Panc1 (cell line): ENCODE measurements around the gene TTLL5. TPM values are rescaled to one million over a fixed set of nuclear protein-coding genes. Genes with fewer than 3 reads are reported as not detected.

Experiments
- ATAC-seq: fragments of 200-7000 bp; cut with Tn5 transposase; 2 replicates; pipeline ENCODE4 v1.9.1; 2020; ENCODE audit warnings: mild to moderate bottlenecking, moderate library complexity
- BruUV-seq: library from RNA; stranded (reverse); fragments of 400-500 nt; replicated peaks from 2 replicates; lab custom pipeline; 2021; lab: Mats Ljungman, UMichigan
- CTCF ChIA-PET: fragments of 300-600 bp; sonication (Branson Sonifier 250); formaldehyde crosslinking; loops from one replicate; lab custom pipeline; 2022; ENCODE audit warnings: antibody characterized with exemption; lab: Charles Lee
- POLR2A ChIA-PET: fragments of 300-600 bp; sonication (Branson Sonifier 250); formaldehyde crosslinking; loops from one replicate; lab custom pipeline; 2022; ENCODE audit warnings: antibody characterized with exemption; lab: Charles Lee
- DNase-seq: peaks from one replicate; pipeline ENCODE4 v3.0.0-alpha.2; 2010; ENCODE audit warnings: low read depth, low spot score
- H3K27ac ChIP-seq: 2 replicates; pipeline ENCODE4 v1.5.1; 2011; ENCODE audit warnings: mild to moderate bottlenecking, low read length, inconsistent platforms
- H3K27me3 ChIP-seq: fragments of 200-500 bp; sonication (Bioruptor generic); 2 replicates; pipeline ENCODE4 v1.6.0; 2014; ENCODE audit warnings: low read length, inconsistent platforms; ENCODE audit not compliant: control insufficient read depth, insufficient read depth
- H3K36me3 ChIP-seq: fragments of 200-500 bp; sonication (Bioruptor generic); 2 replicates; pipeline ENCODE4 v1.5.1; 2014; ENCODE audit warnings: inconsistent platforms, mild to moderate bottlenecking, low read length, moderate library complexity; ENCODE audit not compliant: control insufficient read depth, insufficient read depth
- H3K4me1 ChIP-seq: 2 replicates; pipeline ENCODE4 v1.5.1; 2011; ENCODE audit warnings: inconsistent platforms, mild to moderate bottlenecking, low read length, moderate library complexity; ENCODE audit not compliant: control insufficient read depth, insufficient read depth
- H3K4me3 ChIP-seq, 2 experiments: 2 replicates each; pipeline ENCODE4 v1.5.1; 2011 to 2012; ENCODE audit warnings: low read depth in 2 of 2, low read length in 2 of 2, mild to moderate bottlenecking in 2 of 2, inconsistent platforms in 1 of 2, moderate library complexity in 1 of 2
- H3K9me3 ChIP-seq: fragments of 200-500 bp; sonication (Bioruptor generic); 2 replicates; pipeline ENCODE4 v1.5.1; 2014; ENCODE audit warnings: low read depth, mild to moderate bottlenecking, inconsistent platforms, low read length, moderate library complexity; ENCODE audit not compliant: control insufficient read depth, insufficient read depth
- CTCF ChIP-seq: fragments of 450-650 bp; IDR thresholded peaks from 2 replicates; pipeline ENCODE4 v1.5.1; 2017; ENCODE audit warnings: mild to moderate bottlenecking
- POLR2AphosphoS5 ChIP-seq: IDR thresholded peaks from 2 replicates; pipeline ENCODE4 v1.6.1; 2012; ENCODE audit warnings: mild to moderate bottlenecking, low read depth, low read length, moderate library complexity
- REST ChIP-seq, 2 experiments: IDR thresholded peaks; 2 replicates each; pipeline ENCODE4 v1.6.1; 2011 to 2012; ENCODE audit warnings: low read depth in 2 of 2, control low read depth in 1 of 2, low read length in 1 of 2, mild to moderate bottlenecking in 1 of 2, moderate library complexity in 1 of 2; ENCODE audit not compliant: insufficient read depth in 1 of 2
- SIN3A ChIP-seq: IDR thresholded peaks from 2 replicates; pipeline ENCODE4 v1.6.1; 2012; ENCODE audit warnings: low read depth, mild to moderate bottlenecking, low read length, moderate library complexity, borderline replicate concordance; ENCODE audit not compliant: insufficient read depth
- TCF7L2 ChIP-seq: IDR thresholded peaks from 2 replicates; pipeline ENCODE4 v1.6.1; 2011; ENCODE audit warnings: mild to moderate bottlenecking, low read depth, low read length, inconsistent platforms
- in situ Hi-C: cut with HindIII; loops from 2 replicates; pipeline ENCODE4 v1.10.0; 2016; ENCODE audit warnings: low sequenced_read_pairs, low pct_unique_long_range_greater_than_20kb
- intact Hi-C: fragments of 100-400 bp; cut with micrococcal nuclease; formaldehyde crosslinking; loops from one replicate; pipeline ENCODE4 v1.10.0; 2022; ENCODE audit not compliant: unreplicated experiment
- total RNA-seq: library from RNA; stranded (reverse); gene quantifications from one replicate; pipeline ENCODE4 v1.2.1, GENCODE V29; 2021; ENCODE audit not compliant: unreplicated experiment

The TTLL5 gene
- total RNA-seq, 1 experiment from 2014 or later: 23.5 TPM

- intact Hi-C loops (no loop called here), in situ Hi-C loops (no loop called here)
- no peaks in the 10 kb centered on the region for H3K36me3 ChIP-seq
- TF ChIP-seq POLR2AphosphoS5: no peak
- TF ChIP-seq TCF7L2: no peak
- no peak for TF ChIP-seq REST (IDR thresholded peaks at IDR 0.05; ENCODE audit: insufficient read depth in 1 of 2, low read depth in 2 of 2, low read length in 1 of 2)
- TF ChIP-seq CTCF: no peak
- no peak for TF ChIP-seq SIN3A
- CTCF ChIA-PET: no interaction called here
- H3K9me3 ChIP-seq: no peaks in the 10 kb centered on the region
- no peak for DNase-seq
- ATAC-seq: no peak
- H3K4me1 ChIP-seq: no peaks in the 10 kb centered on the region
- no TSS peak for BruUV-seq
- POLR2A ChIA-PET: no interaction called here
- no peaks in the 10 kb centered on the region for H3K27me3 ChIP-seq
- H3K27ac ChIP-seq: no peak overlapping the region
- H3K4me3 ChIP-seq: no peak overlapping the region
Measured at GRCh38 chr14:75619548-75619947, 41.5 kb upstream of the TTLL5 start.

- intact Hi-C loops (no loop called here), in situ Hi-C loops (no loop called here)
- Histone ChIP-seq H3K4me1 (no peaks in the 10 kb centered on the region), H3K4me3 (no peak overlapping the region), H3K27ac (no peak overlapping the region), H3K9me3 (no peaks in the 10 kb centered on the region), H3K27me3 (no peaks in the 10 kb centered on the region), H3K36me3 (no peaks in the 10 kb centered on the region)
- TF ChIP-seq SIN3A: no peak
- no peak for TF ChIP-seq POLR2AphosphoS5
- no peak for TF ChIP-seq CTCF
- TF ChIP-seq TCF7L2: no peak
- no peak for TF ChIP-seq REST (IDR thresholded peaks at IDR 0.05; ENCODE audit: insufficient read depth in 1 of 2, low read depth in 2 of 2, low read length in 1 of 2)
- ChIA-PET POLR2A (no interaction called here), CTCF (no interaction called here)
- DNase-seq: no peak
- no peak for ATAC-seq
- BruUV-seq: no TSS peak
Measured at GRCh38 chr14:75625034-75625433, 36.0 kb upstream of the TTLL5 start.
